Measurements from ENCODE around the gene CHD2.

GRCh38 chr15:93058128-93058527 is 158.0 kb downstream of the CHD2 start:
- TF ChIP-seq CTCF (IDR thresholded peaks at IDR 0.05) (no peak), POLR2A (IDR thresholded peaks at IDR 0.05) (no peak)
